HEK293 (cell line): ENCODE measurements around the gene SMARCD2.
"Not testable (repeated sequence)": the region's sequence is repeated elsewhere in the genome, so short reads cannot be mapped to it uniquely, and the experiment has no call there.

Experiments used
- CTCF ChIA-PET: fragments of 350-600 bp; formaldehyde crosslinking; extraction: SDS; loops from one replicate; lab custom pipeline; 2021; ENCODE audit warnings: antibody characterized with exemption; lab: Yijun Ruan, JAX
- POLR2A ChIA-PET: fragments of 300-600 bp; formaldehyde crosslinking; extraction: SDS; loops from one replicate; lab custom pipeline; 2020; ENCODE audit warnings: antibody characterized with exemption, inconsistent platforms; lab: Yijun Ruan, JAX
- H3K27ac ChIP-seq: fragments of 200-500 bp; sonication (Bioruptor generic); 2 replicates; pipeline ENCODE4 v1.5.1; 2014; ENCODE audit warnings: low read depth, low read length, control low read depth, inconsistent platforms; ENCODE audit errors: extremely low read depth
- H3K36me3 ChIP-seq, 2 experiments: fragments of 200-500 bp in 1 of 2; sonication (Bioruptor generic) in 1 of 2; 1 replicate in 1 of 2; 2 replicates in 1 of 2; pipeline ENCODE4 v1.5.1; 2014 to 2017; ENCODE audit warnings: inconsistent platforms in 2 of 2, low read length in 2 of 2; ENCODE audit not compliant: control insufficient read depth in 2 of 2, insufficient read depth in 1 of 2
- H3K4me1 ChIP-seq: fragments of 200-500 bp; sonication (Bioruptor generic); 2 replicates; pipeline ENCODE4 v1.5.1; 2014; ENCODE audit warnings: mild to moderate bottlenecking, low read length, inconsistent platforms; ENCODE audit not compliant: control insufficient read depth, insufficient read depth
- H3K4me3 ChIP-seq: 2 replicates; pipeline ENCODE4 v1.5.1; 2011; ENCODE audit warnings: low read depth, mild to moderate bottlenecking, control low read depth, low read length, moderate library complexity
- H3K9me3 ChIP-seq: fragments of 200-500 bp; sonication (Bioruptor generic); 2 replicates; pipeline ENCODE4 v1.5.1; 2014; ENCODE audit warnings: low read depth, low read length, inconsistent platforms; ENCODE audit not compliant: control insufficient read depth, insufficient read depth
- KLF16 ChIP-seq: fragments of 450-650 bp; formaldehyde crosslinking; IDR thresholded peaks from 2 replicates; pipeline ENCODE4 v1.5.1; 2017; ENCODE audit warnings: missing biosample characterization, missing genetic modification characterization
- PRDM10 ChIP-seq: fragments of 450-650 bp; formaldehyde crosslinking; IDR thresholded peaks from 2 replicates; pipeline ENCODE4 v1.5.1; 2016; ENCODE audit warnings: missing biosample characterization, missing genetic modification characterization
- TRIM28 ChIP-seq: IDR thresholded peaks from 2 replicates; pipeline ENCODE4 v1.6.1; 2011; ENCODE audit warnings: low read length, control low read depth, borderline replicate concordance
- ZBTB17 ChIP-seq: fragments of 450-650 bp; formaldehyde crosslinking; IDR thresholded peaks from 2 replicates; pipeline ENCODE4 v1.5.1; 2016; ENCODE audit warnings: missing biosample characterization, missing genetic modification characterization
- ZBTB20 ChIP-seq: fragments of 450-650 bp; formaldehyde crosslinking; IDR thresholded peaks from 2 replicates; pipeline ENCODE4 v1.5.1; 2016; ENCODE audit warnings: missing biosample characterization, missing genetic modification characterization
- ZBTB48 ChIP-seq: fragments of 450-650 bp; formaldehyde crosslinking; IDR thresholded peaks from 2 replicates; pipeline ENCODE4 v1.5.1; 2016; ENCODE audit warnings: missing biosample characterization, missing genetic modification characterization
- ZFP69B ChIP-seq: fragments of 450-650 bp; formaldehyde crosslinking; IDR thresholded peaks from 2 replicates; pipeline ENCODE4 v1.5.1; 2016; ENCODE audit warnings: missing biosample characterization, missing genetic modification characterization
- ZNF2 ChIP-seq: fragments of 450-650 bp; formaldehyde crosslinking; IDR thresholded peaks from 2 replicates; pipeline ENCODE4 v1.5.1; 2016; ENCODE audit warnings: missing biosample characterization, missing genetic modification characterization
- ZNF324 ChIP-seq: fragments of 450-650 bp; formaldehyde crosslinking; IDR thresholded peaks from 2 replicates; pipeline ENCODE4 v1.5.1; 2016; ENCODE audit warnings: missing biosample characterization, missing genetic modification characterization
- ZNF335 ChIP-seq: fragments of 450-650 bp; formaldehyde crosslinking; conservative IDR thresholded peaks from 2 replicates; pipeline ENCODE4 v1.5.1; 2016; ENCODE audit warnings: missing biosample characterization, missing genetic modification characterization
- ZNF341 ChIP-seq: fragments of 450-650 bp; formaldehyde crosslinking; IDR thresholded peaks from 2 replicates; pipeline ENCODE4; 2016; ENCODE audit warnings: low read depth, missing biosample characterization, missing genetic modification characterization
- ZNF362 ChIP-seq: fragments of 450-650 bp; formaldehyde crosslinking; IDR thresholded peaks from 2 replicates; pipeline ENCODE4 v1.5.1; 2016; ENCODE audit warnings: missing biosample characterization, missing genetic modification characterization
- ZNF391 ChIP-seq: fragments of 450-650 bp; formaldehyde crosslinking; IDR thresholded peaks from 2 replicates; pipeline ENCODE4 v1.5.1; 2016; ENCODE audit warnings: low read depth, missing biosample characterization, missing genetic modification characterization, borderline replicate concordance
- ZNF394 ChIP-seq: fragments of 450-650 bp; formaldehyde crosslinking; IDR thresholded peaks from 2 replicates; pipeline ENCODE4 v1.5.1; 2016; ENCODE audit warnings: missing biosample characterization, missing genetic modification characterization, mild to moderate bottlenecking, moderate library complexity, borderline replicate concordance
- ZNF416 ChIP-seq: fragments of 450-650 bp; formaldehyde crosslinking; IDR thresholded peaks from 2 replicates; pipeline ENCODE4 v1.5.1; 2016; ENCODE audit warnings: missing biosample characterization, missing genetic modification characterization
- ZNF426 ChIP-seq: fragments of 450-650 bp; formaldehyde crosslinking; IDR thresholded peaks from 2 replicates; pipeline ENCODE4 v1.5.1; 2017; ENCODE audit warnings: missing biosample characterization, missing genetic modification characterization, mild to moderate bottlenecking, inconsistent platforms, moderate library complexity
- ZNF501 ChIP-seq: fragments of 450-650 bp; formaldehyde crosslinking; IDR thresholded peaks from 2 replicates; pipeline ENCODE4 v1.5.1; 2016; ENCODE audit warnings: missing biosample characterization, missing genetic modification characterization
- ZNF571 ChIP-seq: fragments of 450-650 bp; formaldehyde crosslinking; IDR thresholded peaks from 2 replicates; pipeline ENCODE4 v1.5.0; 2017; ENCODE audit warnings: missing biosample characterization, missing genetic modification characterization
- ZNF660 ChIP-seq: fragments of 450-650 bp; IDR thresholded peaks from 2 replicates; pipeline ENCODE4 v1.5.1; 2018; ENCODE audit warnings: missing biosample characterization, mild to moderate bottlenecking, missing genetic modification characterization
- ZNF701 ChIP-seq: fragments of 450-650 bp; formaldehyde crosslinking; IDR thresholded peaks from 2 replicates; pipeline ENCODE4 v1.5.1; 2016; ENCODE audit warnings: missing biosample characterization, missing genetic modification characterization
- ZNF747 ChIP-seq: fragments of 450-650 bp; formaldehyde crosslinking; IDR thresholded peaks from 2 replicates; pipeline ENCODE4 v1.5.1; 2016; ENCODE audit warnings: missing biosample characterization, missing genetic modification characterization
- ZNF792 ChIP-seq: fragments of 450-650 bp; formaldehyde crosslinking; IDR thresholded peaks from 2 replicates; pipeline ENCODE4 v1.5.1; 2016; ENCODE audit warnings: missing biosample characterization, missing genetic modification characterization
- ZNF843 ChIP-seq: fragments of 450-650 bp; formaldehyde crosslinking; IDR thresholded peaks from 2 replicates; pipeline ENCODE4 v1.5.1; 2016; ENCODE audit warnings: missing biosample characterization, missing genetic modification characterization

The SMARCD2 gene

GRCh38 chr17:63845509-63845908 lies 3.0 kb upstream of the SMARCD2 start:
- H3K4me1 ChIP-seq, result peaks cover 8% of the 10 kb centered on the region
- no peak overlapping the region for H3K27ac ChIP-seq
- ChIA-PET POLR2A (interaction anchor here (0.6 kb wide), 1 partner anchor 952 kb away, joined by 4 read pairs; no protein-coding TSS in a partner anchor), CTCF (interaction anchor here (0.6 to 9.5 kb wide), 3 partner anchors 10 to 21 kb away, joined by 3 to 62 read pairs (median 4); no protein-coding TSS in a partner anchor)
- TF ChIP-seq ZNF660 (tag by site-specific recombination) (no peak), KLF16 (tag by site-specific recombination) (no peak), ZNF571 (tag by site-specific recombination) (no peak), ZNF792 (tag by site-specific recombination) (no peak), ZNF324 (no peak), ZNF701 (tag by site-specific recombination) (no peak), PRDM10 (tag by site-specific recombination) (no peak), ZNF2 (no peak), ZNF426 (no peak), TRIM28 (no peak), ZNF335 (no peak), ZNF394 (tag by site-specific recombination) (no peak), ZNF747 (tag by site-specific recombination) (no peak)
- H3K36me3 ChIP-seq, result no peaks in the 10 kb centered on the region
- H3K4me3 ChIP-seq, result no peak overlapping the region
- no peaks in the 10 kb centered on the region for H3K9me3 ChIP-seq

GRCh38 chr17:63843910-63844677 lies 1.6 kb upstream of the SMARCD2 start:
- ChIA-PET CTCF (interaction anchor here (0.6 to 9.5 kb wide), 4 partner anchors 9 to 22 kb away, joined by 4 to 62 read pairs (median 10); no protein-coding TSS in a partner anchor), POLR2A (interaction anchor here (0.6 to 2.0 kb wide), 12 partner anchors 10 to 1251 kb away, joined by 3 to 20 read pairs (median 4); partner anchors contain the start of genes CCDC47, DDX42, MAP3K3 and PSMC5)
- H3K4me1 ChIP-seq, result peaks cover 19% of the 10 kb centered on the region
- H3K27ac ChIP-seq, result no peak overlapping the region; the same call in 1 of the 2 replicates
- H3K4me3 ChIP-seq, result no peak overlapping the region
- no peaks in the 10 kb centered on the region for H3K9me3 ChIP-seq
- peaks cover 0 to 3% of the 10 kb centered on the region in 2 experiments; a peak in 1 of 3 replicates for H3K36me3 ChIP-seq
- TF ChIP-seq ZNF416 (no peak), ZBTB20 (tag by site-specific recombination) (peak; percentile 95)

GRCh38 chr17:63843387-63843888 lies 953 bp upstream of the SMARCD2 start:
- H3K9me3 ChIP-seq, H3K36me3 ChIP-seq: not testable (repeated sequence)
- Histone ChIP-seq H3K27ac (peak overlapping the region; percentile 61; the same call in 1 of the 2 replicates), H3K4me3 (peak overlapping the region; percentile 69), H3K4me1 (peaks cover 20% of the 10 kb centered on the region)
- CTCF ChIA-PET, result interaction anchor here (0.6 to 9.5 kb wide), 5 partner anchors 9 to 23 kb away, joined by 4 to 62 read pairs (median 8); no protein-coding TSS in a partner anchor
- POLR2A ChIA-PET, result interaction anchor here (0.6 to 2.0 kb wide), 18 partner anchors 9 to 1311 kb away, joined by 3 to 20 read pairs (median 4); partner anchors contain the start of genes CCDC47, DDX42, MAP3K3 and PSMC5
- TF ChIP-seq ZNF843 (tag by site-specific recombination), result peak; percentile 40
- peak; percentile 51; the same call in 1 of the 2 replicates for TF ChIP-seq ZNF391 (tag by site-specific recombination)
- peak; percentile 58; the same call in 1 of the 2 replicates for TF ChIP-seq ZNF341
- 0 out of 2 replicates have a peak, but pooled peaks have one; percentile 22 for TF ChIP-seq ZBTB48
- peak; percentile 24; the same call in 1 of the 2 replicates for TF ChIP-seq ZNF501 (tag by site-specific recombination)
- peak; percentile 47 for TF ChIP-seq ZBTB17 (tag by site-specific recombination)
- 0 out of 2 replicates have a peak, but pooled peaks have one; percentile 19 for TF ChIP-seq ZFP69B (tag by site-specific recombination)
- TF ChIP-seq ZNF362 (tag by site-specific recombination), result peak; percentile 93
- 0 out of 2 replicates have a peak, but pooled peaks have one; percentile 25 for TF ChIP-seq ZNF394 (tag by site-specific recombination)
